ENCODE data around the gene TMEM131.

- TF ChIP-seq CTCF (conservative IDR thresholded peaks at IDR 0.05): no peak
- no peak for TF ChIP-seq ZFX (IDR thresholded peaks at IDR 0.05)
Measured at GRCh38 chr2:98037206-98037605, 41.5 kb upstream of the TMEM131 start.
